ENCODE results near the gene NMNAT2. TPM values are rescaled to one million over a fixed set of nuclear protein-coding genes. Genes with fewer than 3 reads are reported as not detected.

The NMNAT2 gene
- total RNA-seq, 1 experiment from 2014 or later = 0.39 TPM

GRCh38 chr1:183416850-183417771 is 1.1 kb downstream of the NMNAT2 start:
- BruUV-seq (replicated peaks) = no TSS peak
- Histone ChIP-seq H3K36me3 (ENCODE audit: control insufficient read depth, insufficient read depth, low read length) (no peaks in the 10 kb centered on the region), H3K4me1 (ENCODE audit: control insufficient read depth, insufficient read depth, low read length) (peaks cover 13% of the 10 kb centered on the region), H3K9me3 (ENCODE audit: control insufficient read depth, insufficient read depth, low read depth, low read length) (no peaks in the 10 kb centered on the region), H3K27me3 (ENCODE audit: control insufficient read depth, insufficient read depth, low read length) (peaks cover 30% of the 10 kb centered on the region), H3K4me3 (ENCODE audit: low read depth in 2 of 2, low read length in 2 of 2) (peak overlapping the region; percentile 38 to 62), H3K27ac (ENCODE audit: low read length) (no peak overlapping the region)
- ChIA-PET CTCF (interaction anchor here (0.6 kb wide), 1 partner anchor 9 kb away, joined by 3 read pairs; no protein-coding TSS in a partner anchor), POLR2A (no interaction called here)
- peak; percentile 72 for ATAC-seq
- intact Hi-C loops (cut with micrococcal nuclease; ENCODE audit: unreplicated experiment) = no loop called here
- DNase-seq (ENCODE audit: low read depth, low spot score) = no peak
- in situ Hi-C loops (cut with HindIII; ENCODE audit: low pct_unique_long_range_greater_than_20kb, low sequenced_read_pairs) = no loop called here
- TF ChIP-seq TCF7L2 (IDR thresholded peaks at IDR 0.05; ENCODE audit: low read depth, low read length) = no peak
- TF ChIP-seq, protein P1, sequence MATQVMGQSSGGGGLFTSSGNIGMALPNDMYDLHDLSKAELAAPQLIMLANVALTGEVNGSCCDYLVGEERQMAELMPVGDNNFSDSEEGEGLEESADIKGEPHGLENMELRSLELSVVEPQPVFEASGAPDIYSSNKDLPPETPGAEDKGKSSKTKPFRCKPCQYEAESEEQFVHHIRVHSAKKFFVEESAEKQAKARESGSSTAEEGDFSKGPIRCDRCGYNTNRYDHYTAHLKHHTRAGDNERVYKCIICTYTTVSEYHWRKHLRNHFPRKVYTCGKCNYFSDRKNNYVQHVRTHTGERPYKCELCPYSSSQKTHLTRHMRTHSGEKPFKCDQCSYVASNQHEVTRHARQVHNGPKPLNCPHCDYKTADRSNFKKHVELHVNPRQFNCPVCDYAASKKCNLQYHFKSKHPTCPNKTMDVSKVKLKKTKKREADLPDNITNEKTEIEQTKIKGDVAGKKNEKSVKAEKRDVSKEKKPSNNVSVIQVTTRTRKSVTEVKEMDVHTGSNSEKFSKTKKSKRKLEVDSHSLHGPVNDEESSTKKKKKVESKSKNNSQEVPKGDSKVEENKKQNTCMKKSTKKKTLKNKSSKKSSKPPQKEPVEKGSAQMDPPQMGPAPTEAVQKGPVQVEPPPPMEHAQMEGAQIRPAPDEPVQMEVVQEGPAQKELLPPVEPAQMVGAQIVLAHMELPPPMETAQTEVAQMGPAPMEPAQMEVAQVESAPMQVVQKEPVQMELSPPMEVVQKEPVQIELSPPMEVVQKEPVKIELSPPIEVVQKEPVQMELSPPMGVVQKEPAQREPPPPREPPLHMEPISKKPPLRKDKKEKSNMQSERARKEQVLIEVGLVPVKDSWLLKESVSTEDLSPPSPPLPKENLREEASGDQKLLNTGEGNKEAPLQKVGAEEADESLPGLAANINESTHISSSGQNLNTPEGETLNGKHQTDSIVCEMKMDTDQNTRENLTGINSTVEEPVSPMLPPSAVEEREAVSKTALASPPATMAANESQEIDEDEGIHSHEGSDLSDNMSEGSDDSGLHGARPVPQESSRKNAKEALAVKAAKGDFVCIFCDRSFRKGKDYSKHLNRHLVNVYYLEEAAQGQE (IDR thresholded peaks at IDR 0.05; ENCODE audit: insufficient read depth in 1 of 2, low read depth in 2 of 2, low read length in 1 of 2) = peak; percentile 94

DNA sequence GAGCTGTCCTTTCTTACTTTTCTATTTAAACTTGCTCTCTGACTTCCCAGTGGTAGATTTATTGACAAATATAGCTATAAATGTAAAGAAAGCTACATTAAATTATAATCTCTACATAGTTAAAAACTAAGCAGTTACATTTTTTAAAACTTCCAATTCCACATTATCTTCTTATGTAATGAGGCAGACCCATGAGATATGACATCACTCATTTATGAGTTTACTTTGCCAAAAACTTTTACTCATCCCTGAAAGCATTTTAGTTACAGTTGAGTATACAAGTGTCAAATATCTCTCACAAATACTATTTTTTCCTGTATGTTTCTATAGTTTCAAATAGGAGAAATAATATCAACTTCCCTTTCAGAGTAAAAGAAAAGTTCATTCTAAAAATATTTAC is 3.8 kb downstream of the NMNAT2 start:
- Histone ChIP-seq H3K4me1 (ENCODE audit: control insufficient read depth, insufficient read depth, low read length) (peaks cover 13% of the 10 kb centered on the region), H3K9me3 (ENCODE audit: control insufficient read depth, insufficient read depth, low read depth, low read length) (no peaks in the 10 kb centered on the region), H3K36me3 (ENCODE audit: control insufficient read depth, insufficient read depth, low read length) (no peaks in the 10 kb centered on the region), H3K27ac (ENCODE audit: low read length) (no peak overlapping the region), H3K27me3 (ENCODE audit: control insufficient read depth, insufficient read depth, low read length) (peaks cover 22% of the 10 kb centered on the region), H3K4me3 (ENCODE audit: low read depth in 2 of 2, low read length in 2 of 2) (no peak overlapping the region)
- intact Hi-C loops (cut with micrococcal nuclease; ENCODE audit: unreplicated experiment) = no loop called here
- in situ Hi-C loops (cut with HindIII; ENCODE audit: low pct_unique_long_range_greater_than_20kb, low sequenced_read_pairs) = no loop called here
- POLR2A ChIA-PET = no interaction called here
- no peak for ATAC-seq
- CTCF ChIA-PET = interaction anchor here (0.7 kb wide), 1 partner anchor 139 kb away, joined by 3 read pairs; no protein-coding TSS in a partner anchor
- TF ChIP-seq CTCF (IDR thresholded peaks at IDR 0.05) = no peak
- TF ChIP-seq, protein P1 (IDR thresholded peaks at IDR 0.05; ENCODE audit: insufficient read depth in 1 of 2, low read depth in 2 of 2, low read length in 1 of 2) = no peak
- no peak for TF ChIP-seq SIN3A (IDR thresholded peaks at IDR 0.05; ENCODE audit: borderline replicate concordance, insufficient read depth, low read depth, low read length)
- no peak for TF ChIP-seq TCF7L2 (IDR thresholded peaks at IDR 0.05; ENCODE audit: low read depth, low read length)
- no peak for TF ChIP-seq POLR2AphosphoS5 (IDR thresholded peaks at IDR 0.05; ENCODE audit: low read depth, low read length)
- no TSS peak for BruUV-seq (replicated peaks)
- no peak for DNase-seq (ENCODE audit: low read depth, low spot score)

Measured in Panc1 (cell line).